GM18868 (cell line): ENCODE data around the gene APCDD1.
"Not testable (repeated sequence)": the region's sequence is repeated elsewhere in the genome, so short reads cannot be mapped to it uniquely, and the experiment has no call there.

Experiments used
- ATAC-seq: cut with Tn5 transposase; IDR thresholded peaks from one replicate; pipeline ENCODE4 v1.9.1; 2021; ENCODE audit warnings: mild to moderate bottlenecking, moderate library complexity; ENCODE audit not compliant: unreplicated experiment

The APCDD1 gene

DNA sequence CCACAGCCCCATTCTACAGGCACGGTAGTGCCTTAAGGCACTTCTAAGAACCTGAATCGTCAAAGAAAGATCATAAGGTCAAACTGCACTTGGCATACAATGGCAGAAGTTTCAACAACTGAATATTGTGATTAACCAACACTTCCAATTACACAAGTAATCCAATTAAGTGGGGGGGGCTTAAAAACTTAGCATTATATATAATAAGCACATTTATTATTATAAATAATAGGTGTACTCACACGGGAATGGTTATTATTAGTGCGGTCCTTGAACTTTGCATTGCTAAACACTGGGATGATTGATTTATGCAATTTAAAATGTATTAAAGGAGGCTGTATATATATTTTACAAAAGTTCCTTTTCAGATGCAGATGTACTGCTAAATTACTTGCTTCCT, 7.6 kb downstream of the APCDD1 start:
- ATAC-seq: no peak

GRCh38 chr18:10462597-10462996, 8.2 kb downstream of the APCDD1 start:
- ATAC-seq: no peak

- ATAC-seq: no peak
These were observed 8.7 kb downstream of the APCDD1 start for GRCh38 chr18:10463096-10463495.

DNA sequence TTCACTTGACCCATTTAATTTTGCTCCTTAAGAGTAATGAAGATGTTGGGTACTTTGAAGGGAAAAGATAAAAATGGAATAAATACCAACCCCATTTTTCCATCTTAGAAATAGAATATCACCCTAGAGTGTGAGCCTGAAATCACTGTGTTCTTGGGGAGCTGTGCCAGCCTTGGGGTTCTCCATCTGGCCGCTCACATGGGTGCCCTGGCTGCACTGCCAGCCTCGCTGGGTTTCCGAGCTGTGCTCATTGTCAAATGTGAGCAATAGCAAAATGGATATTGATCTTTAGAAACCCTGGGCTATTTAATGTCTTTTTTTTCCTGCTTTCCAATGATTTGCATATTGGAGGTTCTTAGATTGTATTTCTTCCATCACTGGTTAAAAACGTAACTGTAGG, 9.3 kb downstream of the APCDD1 start:
- no peak for ATAC-seq

DNA sequence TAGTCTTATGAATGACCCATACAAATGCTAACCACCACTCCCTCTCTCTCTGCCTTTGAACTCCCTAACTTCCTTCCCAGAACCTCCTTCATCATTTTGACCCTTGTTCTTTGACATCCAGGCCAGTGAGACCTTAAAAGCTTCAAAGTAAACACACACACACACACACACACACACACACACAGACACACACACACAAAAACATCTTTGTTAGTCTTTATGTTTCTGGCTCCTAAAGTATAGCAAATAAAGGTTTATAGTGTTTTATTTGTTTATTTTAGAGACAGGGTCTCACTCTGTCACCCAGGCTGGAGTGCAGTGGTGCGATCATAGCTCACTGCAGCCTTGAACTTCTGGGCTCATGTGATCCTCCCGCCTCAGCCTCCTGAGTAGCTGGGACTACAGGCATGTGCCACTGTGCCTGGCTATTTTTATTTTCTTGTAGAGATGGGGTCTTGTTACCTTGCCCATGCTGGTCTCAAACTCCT, 9.8 kb downstream of the APCDD1 start:
- not testable (repeated sequence) for ATAC-seq

GRCh38 chr18:10465174-10465939, 10.9 kb downstream of the APCDD1 start:
- ATAC-seq: no peak

DNA sequence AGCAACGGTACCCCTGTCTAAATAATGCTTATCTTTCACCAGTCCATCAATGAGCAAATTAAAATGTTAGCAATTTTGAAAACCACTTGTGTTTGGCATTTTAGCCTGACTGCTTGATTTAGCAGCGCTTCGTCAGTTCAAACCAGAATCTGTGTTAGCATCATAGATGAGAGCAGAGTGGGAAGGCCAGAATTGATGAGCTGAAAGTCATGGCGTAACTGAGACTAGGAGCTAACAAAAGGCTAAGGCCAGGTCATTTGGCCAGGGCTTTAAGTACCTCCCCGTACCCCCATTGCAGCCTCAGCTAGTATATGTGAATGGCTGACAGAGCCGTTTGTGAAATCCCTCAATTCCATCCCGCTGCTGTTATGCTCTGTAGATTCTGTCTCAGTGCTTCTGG, 16.0 kb downstream of the APCDD1 start:
- ATAC-seq: no peak

DNA sequence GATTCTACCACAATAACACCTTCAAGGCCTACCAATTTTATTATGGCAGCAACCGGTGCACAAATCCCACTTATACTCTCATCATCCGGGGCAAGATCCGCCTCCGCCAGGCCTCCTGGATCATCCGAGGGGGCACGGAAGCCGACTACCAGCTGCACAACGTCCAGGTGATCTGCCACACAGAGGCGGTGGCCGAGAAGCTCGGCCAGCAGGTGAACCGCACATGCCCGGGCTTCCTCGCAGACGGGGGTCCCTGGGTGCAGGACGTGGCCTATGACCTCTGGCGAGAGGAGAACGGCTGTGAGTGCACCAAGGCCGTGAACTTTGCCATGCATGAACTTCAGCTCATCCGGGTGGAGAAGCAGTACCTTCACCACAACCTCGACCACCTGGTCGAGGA, 17.1 kb downstream of the APCDD1 start:
- ATAC-seq: no peak

DNA sequence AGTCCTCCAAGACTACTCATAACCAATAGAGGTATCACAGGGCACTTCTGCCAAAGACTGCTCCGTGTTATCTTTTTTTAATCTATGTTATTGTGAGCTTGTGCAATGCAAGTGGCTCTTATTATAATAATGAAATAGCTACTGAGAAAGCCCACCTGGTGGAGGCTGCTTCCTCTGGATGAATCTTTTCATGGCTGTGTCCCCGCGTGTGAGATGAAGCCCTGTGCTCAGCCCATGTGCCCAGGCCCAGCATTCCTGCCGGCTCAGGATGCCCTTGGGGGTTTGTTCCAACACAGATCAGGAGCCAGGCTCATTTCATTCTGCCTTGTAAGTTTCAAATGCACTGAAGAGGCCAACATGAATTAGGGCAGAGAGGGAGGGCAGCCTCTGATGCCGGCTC, 18.7 kb downstream of the APCDD1 start:
- ATAC-seq: no peak

DNA sequence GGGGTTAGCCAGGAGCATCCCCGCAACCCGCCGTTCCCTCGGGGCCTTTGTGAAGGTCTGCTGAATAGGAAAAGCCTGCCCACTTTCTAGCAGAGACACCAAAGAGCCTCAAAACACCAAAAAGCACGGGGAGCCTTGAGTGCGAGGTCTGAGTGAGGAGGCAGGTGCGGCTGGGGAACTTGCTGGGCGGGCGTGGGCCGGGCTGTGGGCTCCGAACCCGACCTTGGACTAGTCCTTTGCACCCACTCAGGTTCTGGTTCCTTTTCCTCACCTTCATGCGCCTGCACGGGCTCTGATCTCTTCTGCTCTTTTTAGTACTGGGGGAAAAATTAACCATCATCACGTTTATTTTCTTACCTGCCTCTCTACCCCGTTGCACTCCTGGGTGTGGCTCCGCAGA, 19.9 kb downstream of the APCDD1 start:
- no peak for ATAC-seq

DNA sequence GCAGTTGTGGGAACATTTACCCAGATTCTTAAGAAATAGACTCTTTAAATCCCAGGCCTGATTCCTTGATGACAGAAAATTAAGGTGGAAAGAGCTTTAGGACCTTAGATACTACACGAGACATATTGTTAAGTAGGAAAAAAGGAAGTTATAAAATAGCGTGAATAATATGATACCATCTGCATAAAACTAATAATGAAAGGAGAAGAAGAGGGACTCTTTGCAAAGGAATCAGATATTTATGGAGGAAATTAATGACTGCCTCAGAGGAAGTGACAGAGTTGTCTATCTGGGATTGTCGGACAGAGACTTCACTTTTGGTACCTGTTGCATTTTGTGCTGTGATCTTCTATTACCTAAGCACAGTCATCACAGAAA, 20.8 kb downstream of the APCDD1 start:
- no peak for ATAC-seq

DNA sequence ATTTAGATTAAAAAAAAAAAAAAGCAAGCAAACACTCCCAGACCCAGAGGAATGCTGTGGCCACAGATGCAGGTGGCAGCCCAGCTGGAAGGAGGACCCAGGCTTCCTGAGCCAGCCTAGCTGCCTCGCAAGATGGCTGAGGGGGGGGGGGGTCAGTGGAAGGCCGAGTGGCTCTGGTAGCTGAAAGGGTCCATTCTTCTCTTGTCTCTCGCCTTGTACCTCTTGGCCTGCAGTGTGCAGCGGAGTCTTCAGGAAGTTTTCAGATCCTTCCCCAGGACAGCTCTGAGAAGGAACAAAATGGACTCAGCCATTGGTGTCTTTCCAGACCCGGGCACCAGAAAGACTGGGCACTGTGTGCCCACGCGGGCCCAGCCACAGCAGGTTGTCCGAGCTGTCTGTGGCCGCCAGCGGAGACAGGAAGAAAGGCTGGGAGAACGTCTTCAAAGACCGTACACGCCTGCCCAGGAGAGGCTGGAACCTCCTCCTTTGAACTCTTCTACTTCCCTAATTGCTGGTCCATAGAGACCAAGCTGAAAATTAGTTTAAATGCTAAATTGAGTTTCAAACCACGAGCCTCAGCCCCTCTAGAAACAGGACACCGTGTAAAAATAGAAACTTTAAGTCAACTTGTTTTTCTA, 21.3 kb downstream of the APCDD1 start:
- ATAC-seq: no peak

DNA sequence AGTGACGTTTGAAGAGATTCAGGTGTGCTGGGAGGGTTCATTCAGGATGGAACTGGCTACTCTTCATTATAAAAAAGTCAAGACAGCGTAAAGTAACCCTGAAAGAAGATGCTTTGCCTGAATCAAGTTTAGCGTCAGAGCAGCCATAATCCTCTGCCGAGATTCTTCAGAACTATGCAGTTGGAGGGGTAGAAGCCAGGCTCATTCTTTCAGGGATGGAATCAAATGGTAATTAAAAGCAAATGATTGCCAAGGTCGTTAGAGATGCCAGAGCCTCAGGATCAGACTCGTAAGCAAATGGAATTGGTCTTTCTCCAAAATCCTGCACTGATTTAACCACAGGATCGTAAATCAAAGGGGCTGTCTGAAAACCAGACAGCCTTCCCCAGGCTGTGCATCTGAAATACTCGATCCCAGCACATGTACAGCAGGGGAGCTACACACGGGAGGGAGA, 21.9 kb downstream of the APCDD1 start:
- no peak for ATAC-seq

- no peak for ATAC-seq
These were observed 22.9 kb downstream of the APCDD1 start for GRCh38 chr18:10477121-10477862.

DNA sequence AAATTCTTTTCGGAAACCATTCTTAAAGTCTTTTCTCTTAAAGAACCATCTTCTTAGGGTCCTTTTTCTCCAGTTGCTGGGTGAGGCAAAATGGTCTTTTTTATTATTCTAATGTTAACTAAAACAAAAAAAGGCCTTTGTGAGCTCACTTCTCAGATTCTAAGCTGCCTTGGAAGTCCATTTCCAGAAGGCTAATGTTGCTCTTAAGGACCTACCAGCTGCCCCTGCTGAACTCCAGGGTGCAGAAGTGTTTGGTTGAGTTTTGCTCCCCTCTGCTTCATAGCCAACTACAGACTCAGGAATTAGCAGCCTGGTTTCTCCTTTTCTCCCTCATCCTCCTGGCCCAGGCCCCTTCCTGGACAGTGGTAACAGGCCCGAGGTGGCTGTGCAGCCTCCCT, 23.4 kb downstream of the APCDD1 start:
- ATAC-seq: no peak

- ATAC-seq: no peak
These were observed 27.4 kb downstream of the APCDD1 start for GRCh38 chr18:10481831-10482230.

GRCh38 chr18:10482363-10482984, 28.0 kb downstream of the APCDD1 start:
- ATAC-seq: peak; percentile 18

- ATAC-seq: peak; percentile 76
These were observed 28.8 kb downstream of the APCDD1 start for GRCh38 chr18:10482985-10483949.

DNA sequence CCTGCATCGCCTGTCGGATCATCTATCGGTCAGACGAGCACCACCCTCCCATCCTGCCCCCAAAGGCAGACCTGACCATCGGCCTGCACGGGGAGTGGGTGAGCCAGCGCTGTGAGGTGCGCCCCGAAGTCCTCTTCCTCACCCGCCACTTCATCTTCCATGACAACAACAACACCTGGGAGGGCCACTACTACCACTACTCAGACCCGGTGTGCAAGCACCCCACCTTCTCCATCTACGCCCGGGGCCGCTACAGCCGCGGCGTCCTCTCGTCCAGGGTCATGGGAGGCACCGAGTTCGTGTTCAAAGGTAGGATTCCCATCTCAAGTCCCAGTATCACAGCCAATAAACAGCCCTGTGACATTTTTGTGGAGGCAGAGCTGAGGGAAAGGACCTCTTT, 31.0 kb downstream of the APCDD1 start:
- ATAC-seq: no peak

- no peak for ATAC-seq
These were observed 31.9 kb downstream of the APCDD1 start for GRCh38 chr18:10486362-10486761.
